Measurements from ENCODE around the gene CLCN7. TPM values are rescaled to one million over a fixed set of nuclear protein-coding genes. Genes with fewer than 3 reads are reported as not detected.

CLCN7 gene
- total RNA-seq, 1 donor from 2014 or later: 11.5 TPM

DNA sequence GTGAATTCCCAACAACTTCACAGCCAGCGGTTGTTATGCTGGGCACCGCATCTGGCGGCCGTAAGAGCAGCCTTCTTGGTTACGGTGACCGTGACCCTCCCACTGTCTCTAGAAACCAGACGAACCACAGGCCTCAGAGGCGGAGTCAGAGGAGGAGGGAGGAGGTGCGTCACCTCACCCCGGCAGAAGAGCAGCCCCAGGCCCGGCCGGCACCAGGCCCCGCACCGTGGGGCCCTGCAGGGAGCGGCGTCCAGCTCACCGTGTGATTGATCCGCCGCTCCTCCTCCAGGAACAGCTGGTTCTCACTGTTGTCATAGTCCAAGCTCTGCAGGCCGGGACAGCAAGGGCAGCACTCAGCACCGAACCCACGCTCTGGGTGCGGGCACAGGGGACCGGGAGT, 13.7 kb downstream of the CLCN7 start:
- H3K9me3 Mint-ChIP-seq: no peaks in the 10 kb centered on the region
- TF ChIP-seq EZH2phosphoT487 (IDR thresholded peaks at IDR 0.05) (no peak), CTCF (IDR thresholded peaks at IDR 0.05) (no peak), EZH2 (IDR thresholded peaks at IDR 0.05) (no peak)
- H3K36me3 Mint-ChIP-seq: peaks cover 2% of the 10 kb centered on the region
- no peak for DNase-seq (ENCODE audit: low spot score)
- Histone ChIP-seq H3K36me3 (no peaks in the 10 kb centered on the region), H3K9me3 (ENCODE audit: low read depth) (no peaks in the 10 kb centered on the region), H4K20me1 (ENCODE audit: low read depth) (no peaks in the 10 kb centered on the region), H3F3A (ENCODE audit: low read depth) (no peaks in the 10 kb centered on the region), H3K4me1 (no peaks in the 10 kb centered on the region), H2AFZ (replicated peaks) (no peak overlapping the region), H3K27me3 (no peaks in the 10 kb centered on the region), H3K27ac (no peak overlapping the region), H3K4me2 (no peak overlapping the region), H3K4me3 (no peak overlapping the region), H3K9ac (no peak overlapping the region), H3K79me2 (ENCODE audit: low read depth) (no peaks in the 10 kb centered on the region)
- no peak overlapping the region for H3K27ac Mint-ChIP-seq
- H3K4me1 Mint-ChIP-seq: no peaks in the 10 kb centered on the region
- H3K27me3 Mint-ChIP-seq (ENCODE audit: insufficient read depth, low read depth): peaks cover 5% of the 10 kb centered on the region
- no peak overlapping the region for H3K4me3 Mint-ChIP-seq

- Mint-ChIP-seq H3K9me3 (no peaks in the 10 kb centered on the region), H3K4me3 (no peak overlapping the region), H3K27ac (no peak overlapping the region), H3K36me3 (peaks cover 2% of the 10 kb centered on the region), H3K4me1 (no peaks in the 10 kb centered on the region), H3K27me3 (ENCODE audit: insufficient read depth, low read depth) (peaks cover 5% of the 10 kb centered on the region)
- no peak overlapping the region for H3K4me2 ChIP-seq
- no peaks in the 10 kb centered on the region for H3K9me3 ChIP-seq (ENCODE audit: low read depth)
- no peaks in the 10 kb centered on the region for H3F3A ChIP-seq (ENCODE audit: low read depth)
- H4K20me1 ChIP-seq (ENCODE audit: low read depth): no peaks in the 10 kb centered on the region
- H3K4me3 ChIP-seq: no peak overlapping the region
- no peak overlapping the region for H3K27ac ChIP-seq
- DNase-seq (ENCODE audit: low spot score): no peak
- H2AFZ ChIP-seq (replicated peaks): no peak overlapping the region
- no peaks in the 10 kb centered on the region for H3K36me3 ChIP-seq
- H3K27me3 ChIP-seq: no peaks in the 10 kb centered on the region
- no peaks in the 10 kb centered on the region for H3K4me1 ChIP-seq
- H3K79me2 ChIP-seq (ENCODE audit: low read depth): no peaks in the 10 kb centered on the region
- no peak overlapping the region for H3K9ac ChIP-seq
- no peak for TF ChIP-seq CTCF (IDR thresholded peaks at IDR 0.05)
- no peak for TF ChIP-seq EZH2 (IDR thresholded peaks at IDR 0.05)
- no peak for TF ChIP-seq EZH2phosphoT487 (IDR thresholded peaks at IDR 0.05)
These were observed 14.2 kb downstream of the CLCN7 start for GRCh38 chr16:1460602-1461138.

DNA sequence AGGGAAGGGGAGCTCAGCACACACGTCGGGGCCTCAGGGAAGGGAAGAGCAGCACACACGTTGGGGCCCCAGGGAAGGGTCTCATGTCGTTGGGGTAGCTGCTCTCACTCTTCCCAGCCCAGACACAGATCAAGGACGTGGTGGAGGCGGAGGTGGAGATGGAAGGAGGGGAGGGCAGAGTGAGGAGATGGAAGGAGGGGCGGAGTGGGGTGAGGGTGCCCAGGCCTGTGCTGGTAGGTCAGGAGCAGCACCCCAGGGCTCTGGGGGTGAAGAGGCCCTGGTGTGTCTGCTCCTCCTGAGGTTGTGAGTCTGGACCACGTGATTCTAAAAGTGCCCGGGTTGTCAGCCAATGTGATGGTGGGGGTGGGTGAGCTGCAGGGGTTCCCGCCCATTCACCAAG, 14.9 kb downstream of the CLCN7 start:
- H3K36me3 Mint-ChIP-seq: peaks cover 2% of the 10 kb centered on the region

More for the DNA sequence above, 14.9 kb downstream of the CLCN7 start:
- Histone ChIP-seq H3K4me3 (no peak overlapping the region), H3K4me2 (no peak overlapping the region), H3K36me3 (no peaks in the 10 kb centered on the region), H2AFZ (replicated peaks) (no peak overlapping the region), H4K20me1 (ENCODE audit: low read depth) (no peaks in the 10 kb centered on the region), H3K79me2 (ENCODE audit: low read depth) (no peaks in the 10 kb centered on the region), H3K9me3 (ENCODE audit: low read depth) (no peaks in the 10 kb centered on the region), H3K9ac (no peak overlapping the region), H3K27me3 (no peaks in the 10 kb centered on the region), H3K27ac (no peak overlapping the region), H3K4me1 (no peaks in the 10 kb centered on the region), H3F3A (ENCODE audit: low read depth) (no peaks in the 10 kb centered on the region)
- no peak overlapping the region for H3K4me3 Mint-ChIP-seq
- H3K9me3 Mint-ChIP-seq: no peaks in the 10 kb centered on the region
- H3K27me3 Mint-ChIP-seq (ENCODE audit: insufficient read depth, low read depth): peaks cover 3% of the 10 kb centered on the region
- H3K4me1 Mint-ChIP-seq: no peaks in the 10 kb centered on the region
- no peak overlapping the region for H3K27ac Mint-ChIP-seq
- no peak for DNase-seq (ENCODE audit: low spot score)
- no peak for TF ChIP-seq EZH2 (IDR thresholded peaks at IDR 0.05)
- no peak for TF ChIP-seq EZH2phosphoT487 (IDR thresholded peaks at IDR 0.05)
- TF ChIP-seq CTCF (IDR thresholded peaks at IDR 0.05): no peak

All from neural progenitor cell (in vitro differentiated cells).